HFFc6 (cell line): ENCODE results near the gene TMC2. TPM values are rescaled to one million over a fixed set of nuclear protein-coding genes. Genes with fewer than 3 reads are reported as not detected.

ENCODE experiments used
- DNase-seq: peaks from one replicate; pipeline ENCODE4 v3.0.0-alpha.2; 2018
- H3K27ac Mint-ChIP-seq: 2 replicates; pipeline ENCODE4 v1.8.0; 2020; ENCODE audit warnings: mild to moderate bottlenecking, mixed read lengths
- H3K27me3 Mint-ChIP-seq: 2 replicates; pipeline ENCODE4 v1.8.0; 2021; ENCODE audit warnings: mild to moderate bottlenecking, moderate library complexity, mixed read lengths; ENCODE audit not compliant: insufficient read depth
- H3K36me3 Mint-ChIP-seq: 2 replicates; pipeline ENCODE4 v1.8.0; 2021; ENCODE audit warnings: low read depth, mixed read lengths
- H3K4me1 Mint-ChIP-seq: 2 replicates; pipeline ENCODE4 v1.8.0; 2020; ENCODE audit warnings: low read depth, mixed read lengths
- H3K4me3 Mint-ChIP-seq: 2 replicates; pipeline ENCODE4 v1.8.0; 2020; ENCODE audit warnings: mild to moderate bottlenecking, moderate library complexity, mixed read lengths
- H3K9me3 Mint-ChIP-seq: 2 replicates; pipeline ENCODE4 v1.8.0; 2020; ENCODE audit warnings: mild to moderate bottlenecking, mixed read lengths
- total RNA-seq, 6 experiments: library from RNA; stranded (reverse); fragmentation: NEBNext Ultra II Directional; extraction: Animal tissue kit (Norgen Biotek cat#: 25700); gene quantifications; 2 replicates in 1 of 6; 3 replicates in 5 of 6; pipeline ENCODE4 v1.2.3, GENCODE V29; 2021
- TF ChIP-seq, protein P1 (sequence below): fragments of 200-600 bp; sonication (generic); IDR thresholded peaks from 2 replicates; pipeline ENCODE4 v1.5.0; 2021; ENCODE audit warnings: antibody characterized with exemption, mild to moderate bottlenecking

The TMC2 gene
- total RNA-seq, 6 experiments from 2014 or later, result not detected

DNA sequence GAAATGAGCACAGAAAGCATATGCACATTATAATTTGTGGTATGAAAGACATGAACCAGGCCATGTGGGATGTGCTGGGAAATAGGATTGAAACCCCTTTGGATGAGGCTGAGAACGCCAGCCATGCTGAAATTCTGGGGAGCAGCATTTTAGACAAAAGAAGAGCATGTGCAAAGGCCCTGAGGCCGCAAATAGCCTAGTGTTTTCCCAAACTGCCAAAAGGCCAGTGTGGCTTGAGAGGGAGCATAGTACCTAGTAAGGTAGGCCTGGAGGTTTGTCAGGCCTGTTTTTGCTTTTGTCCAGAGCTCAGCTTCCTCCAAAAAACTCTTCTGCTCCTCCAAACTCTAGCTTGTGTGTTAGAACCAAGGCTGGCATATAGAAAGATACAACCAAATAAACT is 58.7 kb downstream of the TMC2 start:
- 0 out of 2 replicates have a peak, but pooled peaks cover 5% of the 10 kb centered on the region for H3K4me1 Mint-ChIP-seq

DNA sequence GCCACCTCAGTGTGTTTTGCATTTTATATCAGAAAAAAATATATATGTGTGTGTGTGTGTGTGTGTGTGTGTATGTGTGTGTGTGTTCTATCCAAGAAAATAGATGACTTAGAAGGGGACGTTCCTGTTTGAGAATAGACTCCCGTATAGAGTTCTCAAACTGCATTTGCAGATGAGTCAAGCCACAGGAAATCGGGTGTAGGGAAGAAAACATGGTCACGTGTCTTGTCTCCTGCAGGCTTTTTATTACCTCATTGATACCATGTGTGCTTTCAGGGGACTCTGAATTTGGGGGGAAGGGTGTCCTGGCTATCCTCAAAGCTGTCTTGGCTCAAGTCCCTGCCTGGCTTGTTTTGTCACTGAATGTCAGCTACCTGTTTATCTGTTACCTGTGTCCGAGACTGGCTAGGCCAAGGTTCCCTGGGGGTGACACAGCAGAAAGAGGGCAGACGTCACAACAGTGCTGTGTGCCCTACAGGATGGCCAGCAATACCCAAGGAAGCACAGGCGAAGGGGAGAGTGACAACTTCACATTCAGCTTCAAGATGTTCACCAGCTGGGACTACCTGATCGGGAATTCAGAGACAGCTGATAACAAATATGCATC is 60.4 kb downstream of the TMC2 start:
- Mint-ChIP-seq H3K9me3 (no peaks in the 10 kb centered on the region), H3K27me3 (peaks cover 29% of the 10 kb centered on the region), H3K27ac (no peak overlapping the region), H3K36me3 (no peaks in the 10 kb centered on the region), H3K4me3 (no peak overlapping the region), H3K4me1 (peaks cover 7% of the 10 kb centered on the region; the same call in 1 of the 2 replicates)
- DNase-seq, result peak; percentile 9
- TF ChIP-seq, protein P1, sequence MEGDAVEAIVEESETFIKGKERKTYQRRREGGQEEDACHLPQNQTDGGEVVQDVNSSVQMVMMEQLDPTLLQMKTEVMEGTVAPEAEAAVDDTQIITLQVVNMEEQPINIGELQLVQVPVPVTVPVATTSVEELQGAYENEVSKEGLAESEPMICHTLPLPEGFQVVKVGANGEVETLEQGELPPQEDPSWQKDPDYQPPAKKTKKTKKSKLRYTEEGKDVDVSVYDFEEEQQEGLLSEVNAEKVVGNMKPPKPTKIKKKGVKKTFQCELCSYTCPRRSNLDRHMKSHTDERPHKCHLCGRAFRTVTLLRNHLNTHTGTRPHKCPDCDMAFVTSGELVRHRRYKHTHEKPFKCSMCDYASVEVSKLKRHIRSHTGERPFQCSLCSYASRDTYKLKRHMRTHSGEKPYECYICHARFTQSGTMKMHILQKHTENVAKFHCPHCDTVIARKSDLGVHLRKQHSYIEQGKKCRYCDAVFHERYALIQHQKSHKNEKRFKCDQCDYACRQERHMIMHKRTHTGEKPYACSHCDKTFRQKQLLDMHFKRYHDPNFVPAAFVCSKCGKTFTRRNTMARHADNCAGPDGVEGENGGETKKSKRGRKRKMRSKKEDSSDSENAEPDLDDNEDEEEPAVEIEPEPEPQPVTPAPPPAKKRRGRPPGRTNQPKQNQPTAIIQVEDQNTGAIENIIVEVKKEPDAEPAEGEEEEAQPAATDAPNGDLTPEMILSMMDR, result no peak

More for the DNA sequence above, 58.7 kb downstream of the TMC2 start:
- Mint-ChIP-seq H3K4me3 (no peak overlapping the region), H3K27me3 (peaks cover 28% of the 10 kb centered on the region), H3K9me3 (no peaks in the 10 kb centered on the region), H3K36me3 (no peaks in the 10 kb centered on the region), H3K27ac (no peak overlapping the region)
- DNase-seq, result no peak
- TF ChIP-seq, protein P1, result no peak

DNA sequence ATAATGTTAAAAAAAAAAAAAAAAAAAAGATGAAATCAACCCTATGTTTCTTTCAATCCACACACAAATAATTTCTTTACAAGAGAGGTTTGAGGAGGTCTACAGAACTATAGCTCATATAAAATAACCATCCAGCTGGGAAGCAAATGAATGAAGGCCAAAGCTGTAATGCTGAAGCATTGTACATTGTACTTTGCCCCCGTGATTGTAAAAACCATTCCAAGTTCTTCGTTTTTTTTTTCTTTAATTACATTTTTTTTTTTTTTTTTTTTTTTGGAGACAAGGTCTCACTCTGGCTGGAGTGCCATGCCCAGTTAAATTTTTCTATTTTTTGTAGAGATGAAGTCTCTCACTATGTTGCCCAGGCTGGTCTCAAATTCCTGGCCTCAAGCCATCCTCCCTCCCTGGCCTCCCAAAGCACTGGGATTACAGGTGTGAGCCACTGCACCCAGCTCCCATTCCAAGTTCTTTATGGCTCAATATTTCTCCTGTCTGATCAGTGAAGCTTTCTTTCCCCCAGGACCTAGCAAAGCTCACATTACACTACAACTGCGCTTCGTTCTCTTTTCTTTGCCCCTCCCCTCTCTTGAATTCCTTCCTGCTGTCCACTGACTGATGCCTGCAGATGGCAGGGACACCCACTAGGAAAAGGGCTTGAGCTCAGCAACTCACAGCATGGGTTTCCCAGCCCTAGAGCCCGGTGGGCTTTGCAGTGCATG is 63.1 kb downstream of the TMC2 start:
- Mint-ChIP-seq H3K4me1 (peaks cover 12% of the 10 kb centered on the region; the same call in 1 of the 2 replicates), H3K27ac (no peak overlapping the region), H3K9me3 (no peaks in the 10 kb centered on the region), H3K4me3 (no peak overlapping the region), H3K27me3 (peaks cover 28% of the 10 kb centered on the region), H3K36me3 (no peaks in the 10 kb centered on the region)
- no peak for DNase-seq
- TF ChIP-seq, protein P1, result no peak

DNA sequence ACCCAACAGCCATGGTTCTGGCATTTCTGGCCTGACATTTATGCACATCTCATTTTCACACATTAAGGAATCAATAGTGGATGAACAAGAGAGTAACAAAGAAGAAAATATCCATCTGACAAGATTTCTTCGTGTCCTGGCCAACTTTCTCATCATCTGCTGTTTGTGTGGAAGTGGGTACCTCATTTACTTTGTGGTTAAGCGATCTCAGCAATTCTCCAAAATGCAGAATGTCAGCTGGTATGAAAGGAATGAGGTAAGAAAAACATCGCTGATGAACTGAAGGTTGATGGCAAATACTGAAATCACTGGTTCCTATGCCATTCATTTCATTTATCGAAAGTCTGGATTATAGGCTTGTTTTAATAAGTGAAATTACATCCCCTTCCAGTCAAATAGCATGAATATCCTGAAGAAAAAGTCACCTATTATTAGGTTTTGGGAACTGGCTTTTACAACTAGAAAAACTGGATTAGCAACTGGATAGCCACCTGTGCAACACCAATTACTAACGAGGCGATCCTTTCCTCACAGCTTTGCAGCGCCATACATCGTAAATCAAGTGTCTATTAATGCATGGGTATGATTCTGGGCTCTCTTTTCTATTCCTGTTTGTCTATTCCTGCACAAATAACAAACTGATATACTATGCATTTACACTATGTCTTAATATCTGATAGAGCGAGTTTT is 65.8 kb downstream of the TMC2 start:
- DNase-seq, result no peak
- Mint-ChIP-seq H3K9me3 (peaks cover 18% of the 10 kb centered on the region), H3K27ac (no peak overlapping the region), H3K4me1 (peaks cover 7% of the 10 kb centered on the region; the same call in 1 of the 2 replicates), H3K36me3 (peaks cover 9% of the 10 kb centered on the region), H3K4me3 (no peak overlapping the region), H3K27me3 (peaks cover 22% of the 10 kb centered on the region)
- TF ChIP-seq, protein P1, result no peak

DNA sequence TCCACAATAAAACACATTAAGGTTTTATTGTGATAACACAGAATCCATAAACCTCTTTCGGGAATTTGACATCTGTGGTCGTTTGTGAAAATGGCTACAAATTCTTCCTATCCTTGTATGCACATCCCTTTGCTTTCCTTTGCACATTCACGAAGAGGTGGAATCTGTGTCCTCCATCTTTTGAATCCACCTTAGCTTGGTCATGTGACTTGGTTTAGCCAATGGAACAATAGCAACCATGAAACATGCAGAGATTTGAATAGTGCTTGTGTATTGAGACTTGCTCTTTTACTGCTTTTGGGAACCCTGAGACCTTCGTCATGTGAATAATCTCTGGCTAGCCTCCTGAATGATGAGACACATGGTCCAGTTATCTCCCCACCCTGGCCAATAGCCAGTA is 66.4 kb downstream of the TMC2 start:
- no peak for DNase-seq
- H3K4me3 Mint-ChIP-seq, result no peak overlapping the region
- peaks cover 23% of the 10 kb centered on the region for H3K9me3 Mint-ChIP-seq
- TF ChIP-seq, protein P1, result no peak
- H3K36me3 Mint-ChIP-seq, result peaks cover 13% of the 10 kb centered on the region
- H3K27ac Mint-ChIP-seq, result no peak overlapping the region
- H3K27me3 Mint-ChIP-seq, result peaks cover 17% of the 10 kb centered on the region
- peaks cover 7% of the 10 kb centered on the region; the same call in 1 of the 2 replicates for H3K4me1 Mint-ChIP-seq
